ENCODE data around the gene MOSPD3.

Gene MOSPD3

GRCh38 chr7:100575746-100576383 is 36.5 kb upstream of the MOSPD3 start:
- no peak for DNase-seq

GRCh38 chr7:100576384-100576993 is 35.9 kb upstream of the MOSPD3 start:
- DNase-seq, result no peak

- DNase-seq, result no peak
Observed at GRCh38 chr7:100577103-100577502, 35.2 kb upstream of the MOSPD3 start.

GRCh38 chr7:100577507-100577906 is 34.8 kb upstream of the MOSPD3 start:
- DNase-seq, result no peak

- no peak for DNase-seq
Observed at GRCh38 chr7:100578246-100579183, 33.8 kb upstream of the MOSPD3 start.

- DNase-seq, result no peak
Observed at GRCh38 chr7:100580466-100581283, 31.7 kb upstream of the MOSPD3 start.

- DNase-seq, result no peak
Observed at GRCh38 chr7:100582041-100582579, 30.2 kb upstream of the MOSPD3 start.

- no peak for DNase-seq
Observed at GRCh38 chr7:100582650-100583049, 29.7 kb upstream of the MOSPD3 start.

- no peak for DNase-seq
Observed at GRCh38 chr7:100583132-100584053, 28.9 kb upstream of the MOSPD3 start.

GRCh38 chr7:100584054-100584682 is 28.2 kb upstream of the MOSPD3 start:
- no peak for DNase-seq

- no peak for DNase-seq
Observed at GRCh38 chr7:100584683-100585510, 27.4 kb upstream of the MOSPD3 start.

GRCh38 chr7:100585511-100586265 is 26.7 kb upstream of the MOSPD3 start, which contains the start of gene LRCH4:
Gene LRCH4, minus strand, starts transcription at chr7:100586129. Its CDS starts 29 bp downstream, at chr7:100586100.
- peak; percentile 73 for DNase-seq

- peak; percentile 100 for DNase-seq
Observed at GRCh38 chr7:100586266-100587025, 25.9 kb upstream of the MOSPD3 start, which contains the start of gene FBXO24. Gene FBXO24, plus strand, starts transcription at chr7:100586328. Its CDS starts 298 bp downstream, at chr7:100586626.

- DNase-seq, result peak; percentile 44
Observed at GRCh38 chr7:100588438-100588837, 23.9 kb upstream of the MOSPD3 start.

GRCh38 chr7:100589341-100589947 is 22.9 kb upstream of the MOSPD3 start:
- DNase-seq, result no peak

GRCh38 chr7:100590077-100590737 is 22.1 kb upstream of the MOSPD3 start:
- no peak for DNase-seq

GRCh38 chr7:100591596-100591995 is 20.7 kb upstream of the MOSPD3 start:
- no peak for DNase-seq
